D721Med (cell line): Measurements from ENCODE around the gene KRTCAP3.

Experiments
- DNase-seq: peaks from one replicate; pipeline ENCODE4 v3.0.0; 2011; ENCODE audit warnings: low spot score; ENCODE audit not compliant: insufficient read length
- FAIRE-seq: peaks from 2 replicates; lab custom pipeline; 2011; peaks lifted over from hg19 to GRCh38; lab: Jason Lieb, UNC
- TF ChIP-seq, protein P1 (sequence below): IDR thresholded peaks from 2 replicates; pipeline ENCODE4 v1.5.1; 2012; ENCODE audit warnings: mild to moderate bottlenecking, control low read depth; ENCODE audit not compliant: insufficient read depth; ENCODE audit errors: missing control alignments

The KRTCAP3 gene

DNA sequence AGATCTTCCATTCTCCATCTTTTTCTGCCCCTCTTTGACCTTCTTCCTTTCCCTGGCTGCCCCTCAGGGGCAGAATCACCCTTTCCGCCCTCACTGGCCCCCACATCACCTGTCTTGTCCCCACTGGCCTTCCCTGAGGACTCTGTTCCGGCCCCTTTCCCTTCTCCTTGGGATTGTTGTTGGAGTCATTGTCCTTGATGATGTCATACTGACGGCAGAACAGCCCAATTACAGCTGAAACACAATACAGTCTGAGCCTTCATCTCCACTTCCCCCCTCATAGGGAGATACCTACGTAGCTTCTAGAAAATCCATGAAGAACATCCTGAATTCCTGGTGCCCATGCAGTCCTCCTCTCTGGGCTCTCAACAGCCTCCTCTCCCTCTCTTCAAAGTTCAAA, 50.4 kb downstream of the KRTCAP3 start:
- TF ChIP-seq, protein P1, sequence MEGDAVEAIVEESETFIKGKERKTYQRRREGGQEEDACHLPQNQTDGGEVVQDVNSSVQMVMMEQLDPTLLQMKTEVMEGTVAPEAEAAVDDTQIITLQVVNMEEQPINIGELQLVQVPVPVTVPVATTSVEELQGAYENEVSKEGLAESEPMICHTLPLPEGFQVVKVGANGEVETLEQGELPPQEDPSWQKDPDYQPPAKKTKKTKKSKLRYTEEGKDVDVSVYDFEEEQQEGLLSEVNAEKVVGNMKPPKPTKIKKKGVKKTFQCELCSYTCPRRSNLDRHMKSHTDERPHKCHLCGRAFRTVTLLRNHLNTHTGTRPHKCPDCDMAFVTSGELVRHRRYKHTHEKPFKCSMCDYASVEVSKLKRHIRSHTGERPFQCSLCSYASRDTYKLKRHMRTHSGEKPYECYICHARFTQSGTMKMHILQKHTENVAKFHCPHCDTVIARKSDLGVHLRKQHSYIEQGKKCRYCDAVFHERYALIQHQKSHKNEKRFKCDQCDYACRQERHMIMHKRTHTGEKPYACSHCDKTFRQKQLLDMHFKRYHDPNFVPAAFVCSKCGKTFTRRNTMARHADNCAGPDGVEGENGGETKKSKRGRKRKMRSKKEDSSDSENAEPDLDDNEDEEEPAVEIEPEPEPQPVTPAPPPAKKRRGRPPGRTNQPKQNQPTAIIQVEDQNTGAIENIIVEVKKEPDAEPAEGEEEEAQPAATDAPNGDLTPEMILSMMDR: no peak
- DNase-seq (no peak), FAIRE-seq (no peak)

DNA sequence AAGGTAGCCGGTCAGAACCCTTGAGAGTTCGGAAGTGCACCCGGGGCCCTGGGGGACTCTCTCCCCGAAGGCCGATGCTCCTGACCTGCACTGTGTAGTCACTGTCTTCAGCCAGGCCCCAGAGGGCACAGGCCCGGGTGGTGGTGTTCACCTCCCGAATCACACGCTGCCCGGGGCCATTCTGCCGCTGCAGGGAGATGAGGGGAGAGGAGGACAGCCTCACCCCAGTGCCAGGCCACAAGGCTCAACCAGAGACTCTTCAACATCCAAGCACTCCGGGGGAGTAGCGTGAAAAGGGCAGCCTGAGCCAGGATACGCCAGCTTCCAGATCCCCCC, 51.7 kb downstream of the KRTCAP3 start:
- FAIRE-seq: no peak
- no peak for DNase-seq
- TF ChIP-seq, protein P1: no peak
